Muscle of arm (tissue), 14 donors: Measurements from ENCODE around the gene LAG3. TPM values are rescaled to one million over a fixed set of nuclear protein-coding genes. Genes with fewer than 3 reads are reported as not detected.
"Not testable (repeated sequence)": the region's sequence is repeated elsewhere in the genome, so short reads cannot be mapped to it uniquely, and the experiment has no call there.

Source experiments
- DNase-seq: peaks from one replicate; pipeline ENCODE4 v3.0.0-alpha.2; 2013
- long read RNA-seq, 11 donors: transcript quantifications; one replicate each; lab custom pipeline, GENCODE V29; 2026
- polyA plus RNA-seq, 12 donors: library from polyadenylated mRNA; unstranded; fragments of 120-200 nt; gene quantifications; one replicate each; pipeline ENCODE4 v1.2.1, GENCODE V29; 2013; ENCODE audit not compliant: insufficient read length in 12 of 12

The LAG3 gene
- polyA plus RNA-seq = 1 to 10 TPM in 2 of 12 donors, under 1 TPM in 8, not detected in 2; 0.16 to 1.4 (median 0.60) TPM
- long read RNA-seq, donor 1, partial matches to known transcripts = 0 of 1 reads
- long read RNA-seq, donor 1, other reads (novel, unspliced or antisense) = 0 of 1 reads
- long read RNA-seq, donor 2 = 0 reads
- long read RNA-seq, donor 3 = 0 reads
- long read RNA-seq, donor 4 = 0 reads
- long read RNA-seq, donor 5 = 0 reads
- long read RNA-seq, donor 6 = 0 reads
- long read RNA-seq, donor 7 = 0 reads
- long read RNA-seq, donor 8 = 0 reads
- long read RNA-seq, donor 9 = 0 reads
- long read RNA-seq, donor 10 = 0 reads
- long read RNA-seq, donor 11 = 0 reads

DNA sequence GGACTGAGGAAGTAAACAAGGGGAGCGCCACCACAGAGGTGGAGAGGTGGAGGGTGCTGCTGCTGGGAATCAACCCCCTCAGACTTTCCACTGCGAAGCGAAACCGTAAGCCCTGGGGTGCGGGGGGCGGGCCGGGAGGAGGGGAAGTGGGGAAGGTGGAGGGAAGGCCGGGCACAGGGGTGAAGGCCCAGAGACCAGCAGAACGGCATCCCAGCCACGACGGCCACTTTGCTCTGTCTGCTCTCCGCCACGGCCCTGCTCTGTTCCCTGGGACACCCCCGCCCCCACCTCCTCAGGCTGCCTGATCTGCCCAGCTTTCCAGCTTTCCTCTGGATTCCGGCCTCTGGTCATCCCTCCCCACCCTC is at the start of gene LAG3:
Gene LAG3, plus strand, starts transcription at position 190 of the 365 bp plus-strand sequence. CDS start 333 bp downstream, outside the sequence.
- DNase-seq = no peak

DNA sequence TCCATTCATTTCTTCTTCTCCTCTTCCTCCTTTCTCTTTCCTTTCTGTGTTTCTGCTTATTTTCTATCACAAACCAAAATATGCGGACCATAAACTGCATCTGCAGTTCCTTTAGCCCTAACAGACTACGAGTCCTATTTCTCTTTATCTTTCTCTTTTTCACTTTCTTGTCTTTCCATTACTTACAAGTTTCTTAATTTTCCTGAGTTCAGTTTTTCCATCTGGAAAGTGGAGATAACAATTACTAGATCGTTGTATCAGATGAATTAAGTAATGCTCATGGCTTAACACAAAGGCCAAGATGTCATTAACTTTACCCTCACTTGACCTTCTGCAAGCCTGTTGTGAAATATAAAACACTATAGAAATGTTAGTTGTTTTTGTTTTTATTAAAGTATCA is 49.5 kb upstream of the LAG3 start:
- no peak for DNase-seq

DNA sequence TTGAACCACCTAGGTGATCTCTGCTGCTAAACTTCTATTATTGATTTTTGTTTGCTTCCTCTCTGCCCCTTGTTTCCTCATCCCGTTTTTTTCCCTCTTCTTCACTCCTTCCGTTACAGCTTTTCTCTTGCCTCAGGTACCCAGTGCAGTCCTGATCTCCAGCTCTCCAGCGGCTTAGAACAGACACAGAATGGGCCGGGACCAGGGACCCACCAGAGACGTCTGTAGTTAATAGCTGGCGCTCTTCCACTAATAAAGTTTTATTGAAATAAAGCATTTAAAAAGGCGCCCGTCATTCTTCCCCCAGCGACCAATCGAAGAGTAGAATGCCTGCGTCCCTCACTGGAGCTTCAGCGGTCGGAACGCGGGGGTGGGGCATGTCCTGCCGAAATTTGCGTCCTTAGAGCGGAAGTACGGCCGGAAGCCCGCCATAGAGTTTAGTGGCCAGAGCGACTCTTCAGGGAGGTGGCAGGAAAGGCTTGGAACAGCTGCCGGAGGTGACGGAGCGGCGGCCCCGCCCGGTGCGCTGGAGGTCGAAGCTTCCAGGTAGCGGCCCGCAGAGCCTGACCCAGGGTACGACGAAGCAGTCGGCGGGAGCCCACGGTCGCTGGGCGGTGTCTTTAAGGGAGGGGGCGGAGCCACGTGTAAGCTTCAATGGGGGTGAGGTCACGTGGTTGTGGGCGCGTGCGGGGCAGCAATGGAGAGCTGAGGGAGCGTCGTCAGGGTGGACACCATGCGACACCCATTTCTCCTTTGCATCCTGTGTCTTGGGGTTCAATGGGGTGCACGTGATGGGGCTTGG is 48.5 kb upstream of the LAG3 start, which contains the start of gene COPS7A:
Gene COPS7A, plus strand, starts transcription at position 440 of the 802 bp plus-strand sequence. CDS start 611 bp downstream, outside the sequence.
- peak; percentile 96 for DNase-seq

DNA sequence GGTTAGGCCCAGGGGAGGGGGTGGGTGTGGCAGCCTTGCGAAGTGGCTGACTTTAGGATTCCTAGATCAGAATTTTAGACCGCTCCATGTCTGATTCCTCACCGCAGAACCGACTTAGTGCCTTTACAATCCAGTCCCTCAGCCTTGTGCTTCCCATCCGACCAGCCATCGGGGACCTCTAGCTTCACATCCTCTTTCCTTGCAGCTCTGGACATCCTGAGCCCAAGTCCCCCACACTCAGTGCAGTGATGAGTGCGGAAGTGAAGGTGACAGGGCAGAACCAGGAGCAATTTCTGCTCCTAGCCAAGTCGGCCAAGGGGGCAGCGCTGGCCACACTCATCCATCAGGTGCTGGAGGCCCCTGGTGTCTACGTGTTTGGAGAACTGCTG is 47.9 kb upstream of the LAG3 start:
- peak; percentile 16 for DNase-seq

DNA sequence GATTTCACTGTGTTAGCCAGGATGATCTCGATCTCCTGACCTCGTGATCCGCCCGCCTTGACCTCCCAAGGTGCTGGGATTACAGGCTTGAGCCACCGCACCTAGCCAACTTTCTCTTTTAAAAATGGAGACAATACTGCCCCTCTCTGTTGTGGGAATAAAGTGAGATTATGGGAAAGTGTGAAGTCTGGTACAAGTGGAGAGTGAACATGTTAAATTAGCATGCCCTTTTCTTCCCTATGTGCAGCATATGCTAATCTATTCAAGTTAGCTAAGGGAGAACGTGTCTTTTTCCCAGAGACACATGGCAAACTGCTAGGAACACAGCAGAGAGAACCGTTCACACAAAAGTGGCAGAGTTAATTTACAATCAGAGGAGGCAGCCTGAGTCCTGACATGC is 47.0 kb upstream of the LAG3 start:
- DNase-seq = no peak

DNA sequence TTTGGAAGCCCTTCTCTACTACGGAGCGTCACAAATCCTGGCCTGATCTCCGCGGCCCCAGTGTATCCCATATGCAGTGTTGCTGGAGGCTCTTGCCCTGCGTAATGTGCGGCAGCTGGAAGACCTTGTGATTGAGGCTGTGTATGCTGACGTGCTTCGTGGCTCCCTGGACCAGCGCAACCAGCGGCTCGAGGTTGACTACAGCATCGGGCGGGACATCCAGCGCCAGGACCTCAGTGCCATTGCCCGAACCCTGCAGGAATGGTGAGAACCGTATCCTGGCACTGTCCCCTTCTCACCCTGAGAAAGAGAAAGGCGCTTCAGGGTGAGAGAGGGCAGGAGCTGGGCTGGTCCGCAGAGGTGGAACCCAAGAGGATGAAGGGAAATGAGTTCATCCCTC is 43.1 kb upstream of the LAG3 start:
- no peak for DNase-seq

DNA sequence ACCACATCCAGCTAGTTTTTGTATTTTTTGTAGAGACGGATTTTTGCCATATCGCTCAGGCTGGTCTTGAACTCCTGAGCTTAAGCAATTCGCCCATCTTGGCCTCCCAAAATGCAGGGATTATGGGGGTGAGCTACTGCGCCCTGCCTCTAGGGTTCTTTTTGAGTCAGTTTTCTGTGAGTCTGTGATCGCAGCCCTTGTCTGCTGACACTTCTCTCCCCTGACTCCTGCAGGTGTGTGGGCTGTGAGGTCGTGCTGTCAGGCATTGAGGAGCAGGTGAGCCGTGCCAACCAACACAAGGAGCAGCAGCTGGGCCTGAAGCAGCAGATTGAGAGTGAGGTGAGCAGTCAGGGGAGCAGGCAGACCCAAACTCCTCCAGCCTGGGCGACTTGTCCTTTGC is 42.2 kb upstream of the LAG3 start:
- DNase-seq = no peak

DNA sequence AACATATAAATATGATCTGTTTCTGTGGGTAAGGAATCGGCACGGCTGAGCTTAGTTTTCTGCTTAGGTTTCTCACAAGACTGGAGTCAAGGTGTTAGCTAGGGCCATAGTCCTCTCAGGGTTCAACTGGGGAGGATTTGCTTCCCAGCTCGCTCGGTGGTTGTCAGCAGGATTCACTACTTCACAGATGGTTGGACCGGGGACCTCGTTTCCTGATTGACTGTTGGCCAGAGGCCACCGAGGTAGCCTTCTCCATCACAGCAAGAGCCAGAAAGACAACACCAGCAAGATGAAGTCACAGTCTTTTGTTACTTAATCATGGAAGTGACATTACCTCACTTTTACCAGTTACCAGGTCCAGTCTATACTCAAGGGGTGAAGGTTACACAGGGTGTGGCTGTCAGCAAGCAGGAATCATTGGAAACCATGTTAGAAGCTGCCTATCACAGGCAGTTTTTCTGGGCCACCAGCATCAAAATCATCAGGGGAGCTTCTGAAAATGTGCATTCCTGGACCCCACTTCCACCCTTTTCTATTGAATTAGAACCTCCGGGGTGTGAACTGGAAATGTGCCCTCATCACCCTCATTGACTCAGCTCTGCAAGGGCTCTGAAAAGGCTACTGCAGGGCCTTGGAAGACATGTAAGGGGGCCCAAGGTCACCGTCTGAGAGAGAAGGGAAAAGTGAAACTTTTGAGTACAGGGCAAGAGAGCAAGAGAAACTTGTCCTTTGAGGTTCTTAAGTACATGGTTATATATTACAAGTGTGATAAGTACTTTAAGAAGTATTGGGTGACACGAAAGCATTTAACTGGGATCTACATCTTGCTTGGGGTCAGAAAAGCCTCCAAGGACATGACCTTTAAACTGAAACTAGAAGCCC is 37.6 kb upstream of the LAG3 start:
- no peak for DNase-seq

DNA sequence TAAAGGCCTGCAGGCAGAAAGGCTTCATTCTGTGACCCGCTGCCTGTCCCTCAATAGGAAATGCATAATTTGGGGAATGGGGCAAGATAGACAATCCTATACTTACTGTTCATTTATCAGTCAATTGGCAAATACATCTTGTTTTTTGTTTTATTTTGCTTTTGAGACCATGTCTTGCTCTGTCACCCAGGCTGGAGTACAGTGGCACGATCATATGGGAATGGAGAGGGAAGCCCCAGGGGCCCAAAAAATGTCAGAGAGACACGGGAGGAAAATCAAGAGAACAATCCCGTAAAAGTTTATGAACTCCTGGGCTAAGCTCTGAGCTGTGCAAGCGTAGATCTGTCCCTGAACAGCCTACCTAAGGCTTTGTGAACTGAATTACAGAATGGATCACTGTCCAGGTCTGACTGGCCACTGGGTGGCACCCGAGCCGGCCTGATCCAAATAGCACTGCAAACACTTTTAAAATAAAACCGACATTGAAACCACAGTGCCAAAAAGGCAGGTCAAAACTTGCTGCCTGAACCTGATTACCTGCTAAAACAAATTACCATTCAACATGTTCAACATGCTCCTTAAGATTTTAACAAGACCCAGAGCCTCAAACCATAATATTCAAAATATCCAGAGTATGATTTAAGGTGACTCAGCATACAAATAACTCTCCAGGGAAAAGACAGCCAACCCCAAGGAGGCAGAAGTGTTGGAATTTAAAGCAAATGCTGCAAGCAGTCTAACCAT is 36.7 kb upstream of the LAG3 start:
- DNase-seq = peak; percentile 32

DNA sequence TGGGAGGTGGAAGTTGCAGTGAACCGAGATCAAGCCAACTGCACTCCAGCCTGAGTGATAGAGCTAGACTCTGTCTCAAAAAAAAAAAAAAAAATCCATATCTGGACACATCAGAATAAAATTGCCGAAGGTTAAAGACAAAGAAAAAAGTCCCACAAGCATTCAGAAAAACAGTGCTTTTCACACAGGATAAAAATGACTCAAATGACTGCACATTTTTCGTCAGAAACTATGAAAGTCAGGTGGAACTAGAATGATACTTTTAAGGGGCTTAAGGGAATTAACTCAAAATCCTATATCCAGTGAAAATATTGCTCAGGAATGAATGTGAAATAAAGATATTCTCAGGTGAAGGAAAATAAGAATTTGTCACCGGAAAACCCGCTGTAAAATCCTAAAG is 35.6 kb upstream of the LAG3 start:
- DNase-seq = no peak

DNA sequence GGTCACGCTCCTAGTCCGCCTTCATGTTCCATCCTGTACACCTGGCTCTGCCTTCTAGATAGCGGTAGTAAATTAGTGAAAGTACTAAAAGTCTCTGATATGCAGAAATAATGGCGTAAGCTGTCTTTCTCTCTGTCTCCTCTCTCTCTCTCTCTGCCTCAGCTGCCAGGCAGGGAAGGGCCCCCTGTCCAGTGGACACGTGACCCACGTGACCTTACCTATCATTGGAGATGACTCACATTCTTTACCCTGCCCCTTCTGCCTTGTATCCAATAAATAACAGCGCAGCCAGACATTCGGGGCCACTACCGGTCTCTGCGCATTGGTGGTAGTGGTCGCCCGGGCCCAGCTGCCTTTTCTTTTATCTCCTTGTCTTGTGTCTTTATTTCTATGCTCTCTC is 30.2 kb upstream of the LAG3 start:
- DNase-seq = not testable (repeated sequence)

DNA sequence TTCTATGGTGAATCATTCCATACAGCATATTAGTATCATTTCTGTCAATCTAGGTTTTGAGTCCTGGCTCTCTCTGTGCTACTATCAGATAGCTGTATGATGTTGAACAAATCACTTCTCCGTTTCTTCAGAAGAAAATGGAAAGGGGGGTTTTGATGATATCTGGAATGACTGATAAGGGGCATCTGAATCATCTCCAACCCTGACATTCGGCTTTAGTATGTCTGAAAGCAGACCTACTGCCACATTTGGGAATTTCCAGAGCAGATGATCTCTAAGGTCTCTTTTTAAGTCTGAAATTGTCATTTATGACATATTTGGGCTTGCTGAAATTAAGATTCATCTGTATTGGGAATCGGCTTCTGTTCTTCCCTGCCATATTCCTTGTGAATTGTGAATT is 29.5 kb upstream of the LAG3 start:
- DNase-seq = no peak

DNA sequence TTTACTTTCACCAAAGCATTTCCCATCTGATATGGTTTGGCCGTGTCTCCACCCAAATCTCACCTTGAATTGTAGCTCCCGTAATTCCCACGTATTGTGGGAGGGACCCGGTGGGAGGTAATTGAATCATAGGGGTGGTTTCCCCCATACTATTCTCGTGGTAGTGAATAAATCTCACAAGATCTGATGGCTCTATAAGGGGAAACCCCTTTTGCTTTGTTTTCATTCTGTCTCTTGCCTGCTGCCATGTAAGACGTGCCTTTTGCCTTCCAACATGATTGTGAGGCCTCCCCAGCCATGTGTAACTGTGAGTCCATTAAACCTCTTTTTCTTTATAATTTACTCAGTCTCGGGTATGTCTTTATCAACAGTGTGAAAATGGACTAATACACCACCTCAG is 29.0 kb upstream of the LAG3 start:
- DNase-seq = not testable (repeated sequence)

DNA sequence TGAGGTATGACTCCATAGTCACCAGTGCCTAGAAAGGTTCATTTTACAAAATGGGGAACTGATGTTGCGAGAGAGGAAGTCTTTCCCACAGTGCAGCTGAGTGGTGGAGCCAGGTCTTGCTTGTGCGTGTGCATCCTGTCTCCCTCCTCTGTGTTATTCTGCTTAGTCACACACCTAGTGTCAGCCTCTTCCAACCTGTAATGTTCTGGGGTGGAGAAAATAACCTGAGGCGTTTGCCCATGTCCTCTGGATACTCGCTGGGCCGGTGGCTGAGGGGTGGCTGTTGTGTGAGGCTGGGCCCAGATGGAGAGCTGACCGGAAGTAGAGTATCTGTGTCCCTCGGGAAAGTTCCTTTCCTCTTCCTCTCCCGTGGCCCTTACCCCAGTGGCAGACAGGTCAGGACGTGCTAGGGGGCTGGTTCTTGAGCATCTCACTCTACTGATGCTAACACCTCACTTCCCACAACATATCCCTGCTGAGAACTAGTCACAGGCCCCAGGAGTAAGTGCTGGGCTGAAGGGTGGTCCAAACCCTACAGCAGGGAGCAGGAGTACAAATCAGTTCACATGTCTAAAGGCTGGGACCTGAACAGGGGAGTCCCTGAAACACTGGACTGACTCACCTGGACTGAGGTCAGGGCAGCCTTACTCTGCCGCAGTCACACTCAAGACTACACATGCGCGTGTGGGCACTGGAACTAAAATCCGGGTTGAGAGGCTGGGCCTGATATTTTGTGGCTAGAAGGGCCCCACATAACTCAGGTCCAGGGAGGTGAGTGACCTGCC is 26.4 kb upstream of the LAG3 start:
- no peak for DNase-seq

DNA sequence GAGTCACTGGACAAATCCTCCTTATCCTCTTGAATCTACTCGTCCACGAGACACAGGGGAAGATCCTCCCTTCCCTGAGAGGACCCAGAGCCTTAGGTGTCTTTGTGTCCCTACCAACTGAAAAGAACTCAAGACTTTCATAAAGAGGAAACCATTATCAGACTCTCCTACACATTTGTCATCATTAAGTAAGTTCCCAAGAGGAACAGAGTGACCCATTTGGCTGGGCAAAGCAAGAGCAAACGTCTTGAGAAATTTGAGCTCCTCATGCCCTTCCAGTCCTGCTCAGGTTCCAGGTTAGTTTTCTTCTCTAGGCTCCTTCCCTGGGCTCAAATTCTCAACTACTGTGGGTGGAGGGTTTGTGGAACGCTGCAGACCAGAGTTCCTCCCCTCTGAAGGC is 25.1 kb upstream of the LAG3 start:
- no peak for DNase-seq

DNA sequence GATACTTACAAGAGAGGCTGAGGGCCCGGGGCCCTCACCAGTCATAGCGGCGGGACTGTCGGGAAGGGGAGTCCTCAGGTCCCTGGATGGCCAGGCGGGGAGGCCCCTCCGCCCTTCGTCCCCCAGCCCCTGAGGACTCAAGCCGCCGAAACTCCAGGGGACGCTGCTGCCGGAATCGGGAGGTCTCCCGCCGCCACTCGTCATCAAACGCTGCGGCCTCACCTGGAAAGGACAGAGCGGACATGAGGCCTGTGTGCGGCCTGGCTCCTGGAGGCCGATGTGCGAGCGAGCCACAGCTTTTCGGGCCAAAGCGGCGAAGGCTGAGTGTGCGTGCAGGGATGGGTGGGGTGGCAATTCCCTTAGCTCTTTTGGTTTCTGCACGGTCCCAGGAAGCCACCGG is 23.6 kb upstream of the LAG3 start:
- no peak for DNase-seq

DNA sequence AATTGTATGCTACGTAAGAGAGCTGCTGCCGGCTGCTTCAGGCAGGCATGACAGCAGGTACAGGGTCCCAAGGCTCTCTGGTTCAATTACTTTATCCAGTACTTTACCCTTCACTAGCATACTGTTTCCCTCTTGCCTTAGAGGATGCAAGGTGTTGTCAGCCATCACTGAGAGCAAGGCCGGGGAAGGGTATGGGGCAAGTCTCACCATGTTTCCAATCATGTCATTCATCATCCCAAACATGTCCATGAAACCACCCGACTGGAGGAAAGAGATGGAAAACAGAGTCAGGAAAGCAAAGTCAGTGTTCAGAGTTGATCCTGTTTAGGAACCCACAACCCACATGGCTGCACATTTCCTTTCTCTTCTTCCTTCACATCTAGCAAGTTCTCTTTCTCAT is 21.8 kb upstream of the LAG3 start:
- no peak for DNase-seq

DNA sequence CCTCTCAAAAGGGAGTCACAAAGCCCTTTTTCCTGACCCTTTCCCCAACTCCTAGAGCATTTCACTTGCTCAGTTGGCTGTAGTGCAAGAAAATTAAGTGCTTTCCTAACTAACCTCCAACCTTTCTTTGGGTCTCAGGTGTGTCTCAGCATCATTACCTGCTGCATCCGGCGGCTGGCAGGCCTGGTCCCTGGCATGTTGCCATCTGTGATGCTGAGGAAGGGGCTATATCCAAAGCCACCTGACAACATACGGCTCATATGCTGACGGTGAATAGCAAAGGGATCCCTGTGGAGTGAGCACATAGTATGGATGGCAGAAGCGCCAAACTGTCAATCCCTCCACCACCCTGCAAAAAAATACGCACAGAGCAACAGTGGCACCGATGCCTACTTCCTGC is 20.6 kb upstream of the LAG3 start:
- DNase-seq = no peak

DNA sequence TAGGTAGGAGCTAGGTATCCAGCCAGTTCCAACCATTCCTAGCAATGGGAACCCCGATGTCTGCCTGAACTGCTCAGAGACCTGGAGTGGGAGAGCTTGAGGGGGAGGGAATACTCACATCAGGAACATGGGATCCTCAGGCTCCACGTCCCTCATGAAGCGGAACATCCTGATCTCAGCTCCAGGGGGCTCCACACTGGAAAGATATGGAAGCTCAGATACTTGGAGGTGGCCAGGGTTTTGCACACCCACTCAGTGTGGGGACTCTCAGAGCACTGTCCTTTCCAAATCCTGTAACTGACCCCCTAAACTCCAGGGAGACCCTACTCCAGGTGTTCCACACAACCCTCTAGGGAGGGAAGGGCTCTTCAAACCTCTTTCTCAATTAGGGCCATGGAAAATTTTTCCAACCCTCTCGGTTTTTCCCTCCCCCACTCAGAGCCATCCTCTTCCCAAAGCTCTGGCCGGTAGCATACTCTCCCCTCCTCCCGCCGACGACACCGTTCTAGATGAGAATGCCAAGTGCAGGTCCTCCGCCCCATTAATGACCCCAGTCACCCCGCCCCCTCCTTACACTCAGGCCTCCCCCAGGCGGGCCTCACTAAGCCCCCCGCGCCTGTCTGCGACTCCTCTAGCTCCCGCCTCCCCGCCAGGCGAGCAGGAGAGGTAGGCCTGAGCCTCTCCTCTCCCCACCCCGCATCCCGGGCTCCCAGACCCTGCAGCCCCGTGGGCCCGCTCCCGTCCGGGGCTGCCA is 20.0 kb upstream of the LAG3 start:
- DNase-seq = peak; percentile 56
